ENCODE results near the gene RGMB.

DNA sequence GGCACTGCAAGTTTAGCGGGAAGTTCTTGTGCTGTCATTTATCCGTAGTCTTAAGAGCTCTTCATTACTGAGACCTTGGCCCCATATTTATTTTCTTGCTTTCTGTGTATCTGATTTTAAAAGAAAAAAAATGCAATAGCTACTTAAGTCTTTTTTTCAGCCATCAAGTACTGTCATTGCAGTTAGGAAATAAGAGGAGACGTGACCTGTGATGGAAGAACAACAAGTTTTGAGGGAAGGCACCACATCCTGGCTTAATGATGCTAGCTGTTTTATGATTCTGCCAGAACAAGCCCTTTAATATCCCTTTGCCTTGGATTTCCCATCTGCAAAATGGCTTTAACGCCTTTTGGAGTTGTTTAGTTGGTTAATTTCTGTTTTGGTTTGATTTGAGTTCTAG is 3.8 kb downstream of the RGMB start:
- TF ChIP-seq, protein P1, sequence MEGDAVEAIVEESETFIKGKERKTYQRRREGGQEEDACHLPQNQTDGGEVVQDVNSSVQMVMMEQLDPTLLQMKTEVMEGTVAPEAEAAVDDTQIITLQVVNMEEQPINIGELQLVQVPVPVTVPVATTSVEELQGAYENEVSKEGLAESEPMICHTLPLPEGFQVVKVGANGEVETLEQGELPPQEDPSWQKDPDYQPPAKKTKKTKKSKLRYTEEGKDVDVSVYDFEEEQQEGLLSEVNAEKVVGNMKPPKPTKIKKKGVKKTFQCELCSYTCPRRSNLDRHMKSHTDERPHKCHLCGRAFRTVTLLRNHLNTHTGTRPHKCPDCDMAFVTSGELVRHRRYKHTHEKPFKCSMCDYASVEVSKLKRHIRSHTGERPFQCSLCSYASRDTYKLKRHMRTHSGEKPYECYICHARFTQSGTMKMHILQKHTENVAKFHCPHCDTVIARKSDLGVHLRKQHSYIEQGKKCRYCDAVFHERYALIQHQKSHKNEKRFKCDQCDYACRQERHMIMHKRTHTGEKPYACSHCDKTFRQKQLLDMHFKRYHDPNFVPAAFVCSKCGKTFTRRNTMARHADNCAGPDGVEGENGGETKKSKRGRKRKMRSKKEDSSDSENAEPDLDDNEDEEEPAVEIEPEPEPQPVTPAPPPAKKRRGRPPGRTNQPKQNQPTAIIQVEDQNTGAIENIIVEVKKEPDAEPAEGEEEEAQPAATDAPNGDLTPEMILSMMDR (optimal IDR thresholded peaks at IDR 0.05 in 1 of 3, IDR thresholded peaks at IDR 0.05 in 1 of 3, conservative IDR thresholded peaks at IDR 0.05 in 1 of 3; ENCODE audit: extremely low read depth in 1 of 3, insufficient read depth in 2 of 3, low read length in 3 of 3) = no peak
- no peak for TF ChIP-seq EZH2 (IDR thresholded peaks at IDR 0.05; ENCODE audit: low read length)

Data from keratinocyte (primary cell).